DLD1 (cell line): ENCODE data around the gene RAG1.
"Not testable (repeated sequence)": the region's sequence is repeated elsewhere in the genome, so short reads cannot be mapped to it uniquely, and the experiment has no call there.

Experiments used
- in situ Hi-C: cut with HindIII; loops from 2 replicates; pipeline ENCODE4 v1.10.0; 2017; ENCODE audit warnings: low sequenced_read_pairs

Gene RAG1

GRCh38 chr11:36567694-36568093 is at the start of gene RAG1:
Gene RAG1, plus strand, starts transcription at chr11:36568007. Its CDS starts 5,298 bp downstream, at chr11:36573305.
- in situ Hi-C loops: no loop called here

- in situ Hi-C loops: no loop called here
Observed at GRCh38 chr11:36530840-36531239, 37.0 kb upstream of the RAG1 start.

- in situ Hi-C loops: no loop called here
Observed at GRCh38 chr11:36532941-36533601, 34.7 kb upstream of the RAG1 start.

- in situ Hi-C loops: no loop called here
Observed at GRCh38 chr11:36534276-36534840, 33.4 kb upstream of the RAG1 start.

DNA sequence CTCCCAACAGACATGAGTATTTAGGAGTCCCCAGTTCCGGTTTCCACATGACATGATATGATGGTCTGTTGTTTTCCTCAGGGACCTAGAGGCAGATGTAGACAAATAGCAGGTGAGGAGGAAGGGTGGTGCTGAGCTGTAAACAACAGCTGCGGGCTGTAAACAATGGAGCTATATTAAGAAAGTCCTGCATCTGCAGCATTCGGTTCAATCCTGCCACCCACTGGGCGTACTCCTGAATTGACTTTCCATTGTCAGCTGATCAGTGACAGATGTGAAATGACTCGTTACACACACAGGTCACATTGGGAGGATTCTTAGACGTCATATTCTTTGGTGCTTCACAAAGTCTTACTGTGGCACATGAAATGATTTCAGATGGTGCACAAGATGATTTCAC is 26.8 kb upstream of the RAG1 start:
- in situ Hi-C loops: no loop called here

- in situ Hi-C loops: no loop called here
Observed at GRCh38 chr11:36550385-36551115, 17.3 kb upstream of the RAG1 start.

DNA sequence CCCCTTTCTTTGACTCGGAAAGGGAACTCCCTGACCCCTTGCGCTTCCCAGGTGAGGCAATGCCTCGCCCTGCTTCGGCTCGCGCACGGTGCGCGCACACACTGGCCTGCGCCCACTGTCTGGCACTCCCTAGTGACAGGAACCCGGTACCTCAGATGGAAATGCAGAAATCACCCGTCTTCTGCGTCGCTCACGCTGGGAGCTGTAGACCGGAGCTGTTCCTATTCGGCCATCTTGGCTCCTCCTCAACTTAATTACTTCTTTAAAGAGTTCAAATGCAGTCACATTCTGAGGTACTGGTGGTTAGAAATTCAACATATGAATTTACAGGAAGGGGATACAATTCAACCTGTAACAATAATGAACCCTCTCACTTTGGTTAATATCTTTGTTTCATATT is 10.4 kb upstream of the RAG1 start:
- in situ Hi-C loops: not testable (repeated sequence)

- in situ Hi-C loops: no loop called here
Observed at GRCh38 chr11:36557991-36558390, 9.8 kb upstream of the RAG1 start.

- in situ Hi-C loops: no loop called here
Observed at GRCh38 chr11:36558571-36559413, 9.0 kb upstream of the RAG1 start.

GRCh38 chr11:36564376-36565030 is 3.3 kb upstream of the RAG1 start:
- in situ Hi-C loops: no loop called here

DNA sequence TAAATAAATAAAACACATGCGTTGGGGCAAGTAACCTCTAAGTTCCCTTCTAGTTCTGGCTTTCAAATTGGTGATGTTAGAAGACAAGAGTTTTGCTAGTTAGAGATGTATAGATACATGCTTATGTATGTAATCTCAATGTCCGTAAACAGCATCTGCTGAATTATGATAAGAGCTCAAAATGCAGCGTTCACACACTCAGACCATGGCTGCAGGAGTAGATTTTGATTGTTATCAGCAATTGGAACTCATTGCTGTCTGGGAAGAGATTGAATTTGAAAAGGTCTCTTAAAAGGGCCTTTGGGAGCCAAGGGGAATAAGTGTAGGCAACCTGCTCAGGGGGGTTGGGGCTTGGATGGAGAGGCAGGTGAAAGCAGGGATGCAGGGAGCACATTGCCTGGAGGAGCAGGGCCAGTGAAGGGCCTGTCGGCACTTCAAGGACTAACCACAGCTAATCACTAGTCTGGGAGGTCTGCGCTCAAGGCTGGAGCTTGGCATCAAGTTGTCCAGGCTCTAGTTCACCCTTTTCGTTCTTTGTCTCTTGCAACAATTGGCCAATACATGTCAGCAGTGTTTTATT is 2.7 kb upstream of the RAG1 start:
- in situ Hi-C loops: no loop called here

DNA sequence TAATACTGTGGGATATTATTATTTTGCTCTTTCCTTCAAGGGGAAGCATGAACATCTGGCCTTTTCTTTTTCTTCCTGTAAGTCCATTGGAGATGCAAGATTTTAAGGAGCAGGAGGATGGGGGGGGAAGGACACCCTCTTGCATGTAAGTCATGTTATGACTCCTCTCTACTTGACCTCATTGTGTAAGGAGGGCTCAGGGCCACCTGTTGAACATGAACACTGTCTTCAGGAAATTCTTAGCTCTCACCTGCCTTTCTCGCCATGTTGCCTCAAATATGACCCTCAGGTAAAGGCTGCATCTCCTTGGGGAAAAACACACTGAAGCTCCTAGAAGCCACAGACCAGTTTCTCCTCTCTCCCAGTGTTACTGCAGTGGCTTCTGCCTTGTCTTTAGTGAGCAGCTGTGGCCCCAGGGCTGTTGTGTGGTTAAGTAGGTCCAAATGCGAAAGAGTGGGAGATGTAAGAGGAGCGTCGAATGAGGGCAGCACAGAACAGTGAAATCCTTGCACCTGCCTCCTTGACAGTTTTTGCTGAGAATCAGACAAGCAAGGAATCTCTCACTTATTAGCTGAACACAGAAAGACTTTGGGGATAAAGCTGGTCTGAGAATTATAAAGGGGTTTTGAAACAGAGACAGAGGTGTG is 1.3 kb upstream of the RAG1 start:
- in situ Hi-C loops: no loop called here

DNA sequence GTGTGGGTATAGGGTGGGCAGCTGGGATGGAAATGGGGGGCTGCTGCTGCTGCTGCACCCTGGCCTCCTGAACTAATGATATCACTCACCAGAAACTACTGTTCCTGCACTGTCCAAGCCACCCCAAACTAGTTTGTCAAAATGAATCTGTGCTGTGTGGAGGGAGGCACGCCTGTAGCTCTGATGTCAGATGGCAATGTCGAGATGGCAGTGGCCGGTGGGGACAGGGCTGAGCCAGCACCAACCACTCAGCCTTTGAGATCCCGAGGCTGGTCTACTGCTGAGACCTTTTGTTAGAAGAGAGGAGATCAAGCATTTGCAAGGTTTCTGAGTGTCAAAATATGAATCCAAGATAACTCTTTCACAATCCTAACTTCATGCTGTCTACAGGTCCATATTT is 1.3 kb downstream of the RAG1 start:
- in situ Hi-C loops: no loop called here

- in situ Hi-C loops: no loop called here
Observed at GRCh38 chr11:36574486-36574885, 6.7 kb downstream of the RAG1 start.

DNA sequence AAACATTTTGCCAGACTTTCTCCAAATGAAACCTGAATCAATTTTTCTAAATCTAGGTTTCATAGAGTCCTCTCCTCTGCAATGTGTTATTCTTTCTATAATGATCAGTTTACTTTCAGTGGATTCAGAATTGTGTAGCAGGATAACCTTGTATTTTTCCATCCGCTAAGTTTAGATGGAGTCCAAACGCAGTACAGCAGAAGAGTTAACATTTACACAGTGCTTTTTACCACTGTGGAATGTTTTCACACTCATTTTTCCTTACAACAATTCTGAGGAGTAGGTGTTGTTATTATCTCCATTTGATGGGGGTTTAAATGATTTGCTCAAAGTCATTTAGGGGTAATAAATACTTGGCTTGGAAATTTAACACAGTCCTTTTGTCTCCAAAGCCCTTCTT is 9.6 kb downstream of the RAG1 start:
- in situ Hi-C loops: no loop called here

DNA sequence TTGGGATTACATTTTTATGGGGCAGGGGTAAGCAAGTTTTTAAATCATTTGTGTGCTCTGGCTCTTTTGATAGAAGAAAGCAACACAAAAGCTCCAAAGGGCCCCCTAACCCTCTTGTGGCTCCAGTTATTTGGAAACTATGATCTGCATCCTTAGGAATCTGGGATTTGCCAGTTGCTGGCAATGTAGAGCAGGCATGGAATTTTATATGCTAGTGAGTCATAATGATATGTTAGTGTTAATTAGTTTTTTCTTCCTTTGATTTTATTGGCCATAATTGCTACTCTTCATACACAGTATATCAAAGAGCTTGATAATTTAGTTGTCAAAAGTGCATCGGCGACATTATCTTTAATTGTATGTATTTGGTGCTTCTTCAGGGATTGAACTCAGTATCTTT is 10.1 kb downstream of the RAG1 start:
- in situ Hi-C loops: no loop called here

DNA sequence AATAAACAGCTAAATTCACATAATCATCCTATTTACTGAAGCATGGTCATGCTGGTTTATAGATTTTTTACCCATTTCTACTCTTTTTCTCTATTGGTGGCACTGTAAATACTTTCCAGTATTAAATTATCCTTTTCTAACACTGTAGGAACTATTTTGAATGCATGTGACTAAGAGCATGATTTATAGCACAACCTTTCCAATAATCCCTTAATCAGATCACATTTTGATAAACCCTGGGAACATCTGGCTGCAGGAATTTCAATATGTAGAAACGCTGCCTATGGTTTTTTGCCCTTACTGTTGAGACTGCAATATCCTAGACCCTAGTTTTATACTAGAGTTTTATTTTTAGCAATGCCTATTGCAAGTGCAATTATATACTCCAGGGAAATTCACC is 10.7 kb downstream of the RAG1 start:
- in situ Hi-C loops: no loop called here

- in situ Hi-C loops: no loop called here
Observed at GRCh38 chr11:36581536-36581935, 13.7 kb downstream of the RAG1 start.

DNA sequence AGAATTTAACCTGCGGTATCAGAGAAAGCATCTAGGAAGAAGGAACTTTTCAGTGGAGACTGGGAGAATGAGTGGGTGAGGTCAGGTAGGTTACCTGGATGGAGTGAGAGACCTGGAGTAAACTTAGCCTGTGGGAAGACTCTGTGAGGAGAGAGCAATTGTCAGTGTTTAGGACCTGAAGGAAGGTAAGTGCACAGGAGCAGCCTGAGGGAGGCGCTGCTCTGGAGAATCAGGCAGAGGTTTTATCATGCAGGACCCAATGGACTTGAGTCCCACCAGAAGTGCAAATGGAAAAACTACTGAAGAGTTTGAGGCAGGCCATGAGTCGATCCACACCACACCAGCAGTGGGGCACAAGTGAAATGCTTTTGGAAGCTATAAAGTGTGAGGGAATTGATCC is 15.9 kb downstream of the RAG1 start:
- in situ Hi-C loops: no loop called here

- in situ Hi-C loops: no loop called here
Observed at GRCh38 chr11:36586543-36586942, 18.7 kb downstream of the RAG1 start.
